ENCODE results near the gene HOXC6. TPM values are rescaled to one million over a fixed set of nuclear protein-coding genes. Genes with fewer than 3 reads are reported as not detected.

Gene HOXC6
- polyA plus RNA-seq, 4 donors, result 28.5 to 36.8 (median 32.1) TPM

- DNase-seq (ENCODE audit: low read depth in 4 of 4, low spot score in 3 of 4), result no peak
Observed at GRCh38 chr12:54025499-54026405, 2.5 kb upstream of the HOXC6 start.

- DNase-seq (ENCODE audit: low read depth in 4 of 4, low spot score in 3 of 4), result no peak
Observed at GRCh38 chr12:54026640-54027441, 1.4 kb upstream of the HOXC6 start.

- DNase-seq (ENCODE audit: low read depth in 4 of 4, low spot score in 3 of 4), result no peak
Observed at GRCh38 chr12:54027442-54027786, 826 bp upstream of the HOXC6 start.

- no peak for DNase-seq (ENCODE audit: low read depth in 4 of 4, low spot score in 3 of 4)
Observed at GRCh38 chr12:54029529-54030441, 1.5 kb downstream of the HOXC6 start.

GRCh38 chr12:54030442-54030801, 2.2 kb downstream of the HOXC6 start:
- DNase-seq (ENCODE audit: low read depth in 4 of 4, low spot score in 3 of 4), result no peak

- DNase-seq (ENCODE audit: low read depth in 4 of 4, low spot score in 3 of 4), result no peak
Observed at GRCh38 chr12:54030889-54031471, 2.7 kb downstream of the HOXC6 start.

- DNase-seq (ENCODE audit: low read depth in 4 of 4, low spot score in 3 of 4), result no peak
Observed at GRCh38 chr12:54031480-54031879, 3.2 kb downstream of the HOXC6 start.

- DNase-seq (ENCODE audit: low read depth in 4 of 4, low spot score in 3 of 4), result no peak
Observed at GRCh38 chr12:54032086-54032619, 3.9 kb downstream of the HOXC6 start.

GRCh38 chr12:54032627-54033100, 4.4 kb downstream of the HOXC6 start, which contains the start of gene HOXC5:
Gene HOXC5 (plus strand): TSS chr12:54033050. CDS start chr12:54033123, 73 bp downstream.
- DNase-seq (ENCODE audit: low read depth in 4 of 4, low spot score in 3 of 4), result peak in 3 of 4 donors; percentile 85 to 87 (median 86)

GRCh38 chr12:54033106-54033979, 5.1 kb downstream of the HOXC6 start:
- peak in 1 of 4 donors; percentile 80 for DNase-seq (ENCODE audit: low read depth in 4 of 4, low spot score in 3 of 4)

GRCh38 chr12:54033980-54034784, 5.9 kb downstream of the HOXC6 start:
- no peak for DNase-seq (ENCODE audit: low read depth in 4 of 4, low spot score in 3 of 4)

- DNase-seq (ENCODE audit: low read depth in 4 of 4, low spot score in 3 of 4), result no peak
Observed at GRCh38 chr12:54034785-54035310, 6.6 kb downstream of the HOXC6 start.

- no peak for DNase-seq (ENCODE audit: low read depth in 4 of 4, low spot score in 3 of 4)
Observed at GRCh38 chr12:54035568-54036264, 7.5 kb downstream of the HOXC6 start.

GRCh38 chr12:54036620-54037359, 8.6 kb downstream of the HOXC6 start:
- DNase-seq (ENCODE audit: low read depth in 4 of 4, low spot score in 3 of 4), result no peak

- DNase-seq (ENCODE audit: low read depth in 4 of 4, low spot score in 3 of 4), result no peak
Observed at GRCh38 chr12:54037360-54038283, 9.4 kb downstream of the HOXC6 start.
